Suprapubic skin (tissue), 4 donors: ENCODE measurements around the gene PPM1H. TPM values are rescaled to one million over a fixed set of nuclear protein-coding genes. Genes with fewer than 3 reads are reported as not detected.

Experiments
- DNase-seq, 2 donors: peaks; one replicate each; pipeline ENCODE4 v3.0.0-alpha.2; 2019; ENCODE audit warnings: low spot score in 2 of 2
- H3K27ac ChIP-seq: fragments of 200-600 bp; sonication (generic); one replicate; pipeline ENCODE4 v1.5.1; 2019
- H3K27me3 ChIP-seq: fragments of 200-600 bp; sonication (generic); one replicate; pipeline ENCODE4 v1.5.1; 2019
- H3K36me3 ChIP-seq: fragments of 200-600 bp; sonication (generic); one replicate; pipeline ENCODE4 v1.5.1; 2019
- H3K4me1 ChIP-seq: fragments of 200-600 bp; sonication (generic); one replicate; pipeline ENCODE4 v1.5.1; 2019
- H3K4me3 ChIP-seq: fragments of 200-600 bp; sonication (generic); one replicate; pipeline ENCODE4 v1.5.1; 2019; ENCODE audit warnings: mild to moderate bottlenecking
- H3K9me3 ChIP-seq: fragments of 200-600 bp; sonication (generic); one replicate; pipeline ENCODE4 v1.5.1; 2019
- EP300 ChIP-seq: sonication (generic); formaldehyde crosslinking; IDR thresholded peaks from one replicate; pipeline ENCODE4 v1.6.1; 2017; ENCODE audit warnings: antibody characterized with exemption
- POLR2A ChIP-seq, 2 donors: fragments of 450-650 bp; IDR thresholded peaks; one replicate each; pipeline ENCODE4 v1.6.1; 2017; ENCODE audit warnings: antibody characterized with exemption in 2 of 2, mild to moderate bottlenecking in 2 of 2, moderate library complexity in 2 of 2
- POLR2AphosphoS5 ChIP-seq, 3 donors: sonication (generic); formaldehyde crosslinking; IDR thresholded peaks; one replicate each; pipeline ENCODE4 v1.6.1; 2017; ENCODE audit warnings: antibody characterized with exemption in 3 of 3
- WGBS: methylation state at CpG from one replicate; pipeline ENCODE4 v1.1.5; 2018; 5-methylcytosine and 5-hydroxymethylcytosine counted together
- total RNA-seq, 4 donors: library from RNA; depleted of rRNA; stranded (reverse); fragments of >200 nt; gene quantifications; one replicate each; pipeline ENCODE4 v1.1.0, GENCODE V29; 2016
- TF ChIP-seq, protein P1 (sequence below), 2 donors: fragments of 200-600 bp in 1 of 2; fragments of 450-650 bp in 1 of 2; sonication (generic) in 1 of 2; IDR thresholded peaks; one replicate each; pipeline ENCODE4 v1.5.1; 2016 to 2019; ENCODE audit warnings: antibody characterized with exemption in 2 of 2, mild to moderate bottlenecking in 1 of 2, moderate library complexity in 1 of 2

The PPM1H gene
- total RNA-seq, 4 donors from 2014 or later, result 2.3 to 8.1 (median 4.9) TPM

DNA sequence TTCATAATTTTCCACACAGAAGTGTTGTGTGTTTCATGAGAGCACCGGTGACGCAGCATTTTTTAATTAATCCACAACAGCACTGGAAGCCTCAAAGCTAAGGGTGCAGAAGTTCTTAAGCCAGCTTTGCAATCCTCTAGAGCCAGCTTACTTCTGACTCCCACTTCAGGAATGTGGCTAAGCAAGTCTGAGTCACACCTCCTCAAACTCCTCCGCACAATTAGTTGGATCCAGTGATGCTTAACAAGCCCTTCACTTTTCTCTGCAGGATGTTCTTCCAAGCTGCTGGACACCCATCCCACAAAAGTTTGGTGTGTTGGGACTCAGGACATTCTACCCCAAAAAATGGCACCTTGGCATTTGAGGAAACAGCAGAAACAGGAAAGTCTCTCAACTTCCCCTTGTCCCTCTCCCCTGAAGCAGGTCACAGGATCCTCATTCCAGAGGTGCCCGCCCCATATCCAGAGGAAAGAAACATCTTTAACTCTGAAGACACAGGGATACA is 210.0 kb downstream of the PPM1H start:
- DNase-seq, result no peak
- peaks cover 39% of the 10 kb centered on the region for H3K4me1 ChIP-seq
- no peaks in the 10 kb centered on the region for H3K9me3 ChIP-seq
- TF ChIP-seq POLR2AphosphoS5 (IDR thresholded peaks at IDR 0.05), result peak; percentile 31 to 71 (median 67)
- TF ChIP-seq, protein P1, sequence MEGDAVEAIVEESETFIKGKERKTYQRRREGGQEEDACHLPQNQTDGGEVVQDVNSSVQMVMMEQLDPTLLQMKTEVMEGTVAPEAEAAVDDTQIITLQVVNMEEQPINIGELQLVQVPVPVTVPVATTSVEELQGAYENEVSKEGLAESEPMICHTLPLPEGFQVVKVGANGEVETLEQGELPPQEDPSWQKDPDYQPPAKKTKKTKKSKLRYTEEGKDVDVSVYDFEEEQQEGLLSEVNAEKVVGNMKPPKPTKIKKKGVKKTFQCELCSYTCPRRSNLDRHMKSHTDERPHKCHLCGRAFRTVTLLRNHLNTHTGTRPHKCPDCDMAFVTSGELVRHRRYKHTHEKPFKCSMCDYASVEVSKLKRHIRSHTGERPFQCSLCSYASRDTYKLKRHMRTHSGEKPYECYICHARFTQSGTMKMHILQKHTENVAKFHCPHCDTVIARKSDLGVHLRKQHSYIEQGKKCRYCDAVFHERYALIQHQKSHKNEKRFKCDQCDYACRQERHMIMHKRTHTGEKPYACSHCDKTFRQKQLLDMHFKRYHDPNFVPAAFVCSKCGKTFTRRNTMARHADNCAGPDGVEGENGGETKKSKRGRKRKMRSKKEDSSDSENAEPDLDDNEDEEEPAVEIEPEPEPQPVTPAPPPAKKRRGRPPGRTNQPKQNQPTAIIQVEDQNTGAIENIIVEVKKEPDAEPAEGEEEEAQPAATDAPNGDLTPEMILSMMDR (IDR thresholded peaks at IDR 0.05), result no peak
- H3K4me3 ChIP-seq, result no peak overlapping the region
- H3K27me3 ChIP-seq, result no peaks in the 10 kb centered on the region
- WGBS, result 30% methylated on average over 4 of the region's 4 CpGs
- peak overlapping the region; percentile 57 for H3K27ac ChIP-seq
- no peaks in the 10 kb centered on the region for H3K36me3 ChIP-seq

DNA sequence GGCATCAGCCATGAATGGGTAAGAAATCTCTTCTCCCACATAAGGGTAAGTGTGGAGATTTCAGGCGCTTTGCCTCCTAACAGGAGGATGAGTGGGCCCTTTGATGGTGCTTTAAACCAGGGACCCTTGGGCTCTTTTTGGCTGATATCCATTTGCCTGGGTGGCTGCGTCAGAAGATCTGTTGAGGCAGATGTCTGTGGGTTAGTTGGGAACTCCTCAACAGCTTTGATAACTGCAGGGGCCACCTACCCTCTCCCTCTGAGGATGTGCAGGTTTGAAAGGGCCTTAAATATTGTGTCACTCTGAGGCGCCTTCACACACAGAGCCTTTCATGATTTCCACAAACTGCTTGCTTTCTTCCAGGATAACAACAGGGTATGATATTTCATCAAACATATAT is 210.7 kb downstream of the PPM1H start:
- no peaks in the 10 kb centered on the region for H3K36me3 ChIP-seq
- no peak for DNase-seq
- H3K27me3 ChIP-seq, result no peaks in the 10 kb centered on the region
- H3K4me3 ChIP-seq, result no peak overlapping the region
- H3K27ac ChIP-seq, result peak overlapping the region; percentile 57
- TF ChIP-seq EP300, result no peak
- no peak for TF ChIP-seq POLR2A (IDR thresholded peaks at IDR 0.05)
- TF ChIP-seq POLR2AphosphoS5 (IDR thresholded peaks at IDR 0.05), result no peak
- TF ChIP-seq, protein P1 (IDR thresholded peaks at IDR 0.05), result no peak
- no peaks in the 10 kb centered on the region for H3K9me3 ChIP-seq
- peaks cover 33% of the 10 kb centered on the region for H3K4me1 ChIP-seq
- WGBS, result 91% methylated on average over 3 of the region's 3 CpGs

DNA sequence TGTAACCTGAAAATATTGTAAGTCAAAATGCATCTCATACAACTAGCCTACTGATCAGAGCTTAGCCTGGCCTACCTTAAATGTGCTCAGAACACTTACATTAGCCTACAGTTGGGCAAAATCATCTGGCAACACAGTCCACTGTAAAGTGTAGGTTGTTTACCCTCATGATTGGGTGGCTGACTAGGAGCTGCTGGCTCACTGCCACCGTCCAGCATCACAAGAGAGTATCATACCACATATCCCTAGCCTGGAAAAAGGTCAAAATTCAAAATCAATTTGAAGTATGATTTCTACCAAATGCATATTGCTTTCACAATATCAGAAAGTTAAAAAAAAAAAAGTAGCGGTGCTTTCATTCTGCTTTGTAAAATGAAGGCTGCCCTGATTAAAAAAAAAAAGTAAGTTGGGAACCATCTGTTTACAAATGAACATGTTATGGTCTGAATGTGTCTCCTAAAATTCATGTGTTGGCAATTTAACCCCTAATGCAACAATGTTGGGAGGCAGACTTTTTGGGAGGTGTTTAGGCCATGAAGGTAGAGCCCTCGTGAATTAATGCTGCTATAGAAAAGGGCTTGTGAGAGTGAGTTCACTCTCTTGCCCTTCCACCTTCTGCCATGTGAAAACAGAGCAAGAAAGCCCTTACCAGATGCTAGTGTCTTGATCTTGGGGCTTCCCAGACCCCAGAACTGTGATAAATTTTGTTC is 211.8 kb downstream of the PPM1H start:
- Histone ChIP-seq H3K27me3 (no peaks in the 10 kb centered on the region), H3K27ac (no peak overlapping the region)
- WGBS, result 92% methylated on average over 3 of the region's 3 CpGs

DNA sequence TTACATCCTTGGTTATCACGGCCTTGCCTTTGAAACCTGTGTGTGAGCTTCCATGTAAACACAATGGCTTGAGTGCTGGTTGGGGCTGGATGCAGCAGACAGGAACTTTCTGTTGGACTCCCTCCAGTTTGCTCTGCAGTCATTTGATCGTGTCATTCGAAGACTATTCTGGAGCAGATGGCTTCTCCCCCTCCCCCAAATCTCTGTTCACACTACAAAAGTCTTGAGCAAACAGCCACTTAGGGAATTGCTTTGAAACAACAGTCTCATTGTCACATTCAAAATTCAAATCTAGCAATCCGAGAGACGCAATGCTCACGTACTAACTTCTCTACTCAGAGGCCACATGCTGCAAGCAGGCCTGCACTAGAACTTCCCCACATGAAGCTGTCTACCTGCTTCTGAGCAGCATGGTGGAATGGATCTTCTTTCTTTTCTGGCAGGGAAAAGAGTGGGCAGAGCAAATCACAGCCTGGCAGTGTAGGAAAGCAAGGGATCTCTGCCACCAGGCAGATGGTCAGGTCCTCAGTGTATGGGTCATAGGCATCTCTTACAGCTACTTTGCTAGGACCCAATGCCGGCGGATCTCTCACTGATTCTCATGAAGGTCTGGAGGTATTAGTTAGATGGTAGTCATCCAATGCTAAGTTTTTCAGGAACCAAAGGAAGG is 214.2 kb downstream of the PPM1H start:
- H3K36me3 ChIP-seq, result no peaks in the 10 kb centered on the region
- TF ChIP-seq POLR2AphosphoS5 (IDR thresholded peaks at IDR 0.05), result no peak
- no peak for TF ChIP-seq POLR2A (IDR thresholded peaks at IDR 0.05)
- no peak for TF ChIP-seq EP300
- TF ChIP-seq, protein P1 (IDR thresholded peaks at IDR 0.05), result no peak
- no peak for DNase-seq
- H3K27me3 ChIP-seq, result no peaks in the 10 kb centered on the region
- no peak overlapping the region for H3K27ac ChIP-seq
- peaks cover 32% of the 10 kb centered on the region for H3K4me1 ChIP-seq
- no peaks in the 10 kb centered on the region for H3K9me3 ChIP-seq
- 72% methylated on average over 8 of the region's 8 CpGs for WGBS
- no peak overlapping the region for H3K4me3 ChIP-seq

More for the DNA sequence above, 211.8 kb downstream of the PPM1H start:
- no peaks in the 10 kb centered on the region for H3K9me3 ChIP-seq
- peaks cover 32% of the 10 kb centered on the region for H3K4me1 ChIP-seq
- no peak for DNase-seq
- no peak overlapping the region for H3K4me3 ChIP-seq
- H3K36me3 ChIP-seq, result no peaks in the 10 kb centered on the region
- TF ChIP-seq, protein P1 (IDR thresholded peaks at IDR 0.05), result no peak
- no peak for TF ChIP-seq POLR2A (IDR thresholded peaks at IDR 0.05)
- TF ChIP-seq EP300, result no peak
- no peak for TF ChIP-seq POLR2AphosphoS5 (IDR thresholded peaks at IDR 0.05)

DNA sequence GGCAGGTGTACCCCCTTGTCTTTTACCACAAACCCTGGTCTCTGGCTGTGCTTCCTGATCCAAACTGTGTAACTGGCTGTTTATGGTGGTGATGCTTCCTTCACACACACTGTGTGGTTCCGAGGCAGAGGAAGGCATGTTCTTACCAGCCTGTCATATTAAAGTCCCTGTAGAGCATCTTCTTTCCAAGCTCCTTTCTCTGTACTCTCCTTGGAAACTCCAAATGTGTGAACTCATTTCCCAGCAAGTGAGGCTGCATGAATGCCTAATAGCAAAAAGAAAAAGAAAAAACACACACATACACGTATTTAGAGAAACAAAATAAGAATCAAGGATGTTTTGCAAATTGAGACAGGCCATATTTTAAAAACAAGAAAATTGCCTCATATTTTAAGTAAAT is 214.9 kb downstream of the PPM1H start:
- 78% methylated on average over 2 of the region's 2 CpGs for WGBS
- Histone ChIP-seq H3K9me3 (no peaks in the 10 kb centered on the region), H3K4me1 (peaks cover 24% of the 10 kb centered on the region), H3K27ac (no peak overlapping the region), H3K4me3 (no peak overlapping the region), H3K27me3 (no peaks in the 10 kb centered on the region), H3K36me3 (no peaks in the 10 kb centered on the region)
- TF ChIP-seq, protein P1 (IDR thresholded peaks at IDR 0.05), result no peak
- TF ChIP-seq EP300, result no peak
- no peak for TF ChIP-seq POLR2A (IDR thresholded peaks at IDR 0.05)
- DNase-seq, result no peak
